Mammary epithelial cell (primary cell): ENCODE measurements around the gene GJA9.

Experiments
- CTCF ChIP-seq, 2 donors: IDR thresholded peaks in 1 of 2; conservative IDR thresholded peaks in 1 of 2; 2 replicates each; pipeline ENCODE4 v1.5.1; 2011 to 2012; ENCODE audit warnings: inconsistent platforms in 2 of 2, low read length in 2 of 2, mild to moderate bottlenecking in 2 of 2, control low read depth in 1 of 2, low read depth in 1 of 2; ENCODE audit not compliant: insufficient read depth in 1 of 2; ENCODE audit errors: extremely low read depth in 1 of 2
- EZH2 ChIP-seq: IDR thresholded peaks from 2 replicates; pipeline ENCODE4 v1.6.1; 2012; ENCODE audit warnings: low read length, inconsistent platforms, borderline replicate concordance

GRCh38 chr1:38840281-38840680, 41.1 kb downstream of the GJA9 start:
- TF ChIP-seq CTCF (conservative IDR thresholded peaks at IDR 0.05 in 1 of 2, IDR thresholded peaks at IDR 0.05 in 1 of 2; ENCODE audit: extremely low read depth in 1 of 2, insufficient read depth in 1 of 2, low read depth in 1 of 2, low read length in 2 of 2): no peak
- no peak for TF ChIP-seq EZH2
